Omental fat pad (tissue), 4 donors: Measurements from ENCODE around the gene IFT57. TPM values are rescaled to one million over a fixed set of nuclear protein-coding genes. Genes with fewer than 3 reads are reported as not detected.

Experiments
- ATAC-seq: fragments of 150-250 bp; one replicate; pipeline ENCODE4 v1.9.1; 2016; ENCODE audit warnings: mild to moderate bottlenecking, moderate library complexity; ENCODE audit not compliant: low FRiP score
- DNase-seq: peaks from one replicate; pipeline ENCODE4 v3.0.0-alpha.2; 2019; ENCODE audit warnings: low spot score
- CTCF ChIP-seq, 3 donors: fragments of 450-650 bp; IDR thresholded peaks; one replicate each; pipeline ENCODE4 v1.5.1; 2016 to 2017; ENCODE audit warnings: antibody characterized with exemption in 3 of 3, mild to moderate bottlenecking in 3 of 3, moderate library complexity in 2 of 3
- total RNA-seq, 4 donors: library from RNA; depleted of rRNA; stranded (reverse); fragments of >200 nt; gene quantifications; one replicate each; pipeline ENCODE4 v1.1.0, GENCODE V29; 2016

The IFT57 gene
- total RNA-seq, 4 donors from 2014 or later: 31.6 to 59.6 (median 51.0) TPM

GRCh38 chr3:108177536-108177935 lies 44.7 kb downstream of the IFT57 start:
- no peak for TF ChIP-seq CTCF (IDR thresholded peaks at IDR 0.05)

DNA sequence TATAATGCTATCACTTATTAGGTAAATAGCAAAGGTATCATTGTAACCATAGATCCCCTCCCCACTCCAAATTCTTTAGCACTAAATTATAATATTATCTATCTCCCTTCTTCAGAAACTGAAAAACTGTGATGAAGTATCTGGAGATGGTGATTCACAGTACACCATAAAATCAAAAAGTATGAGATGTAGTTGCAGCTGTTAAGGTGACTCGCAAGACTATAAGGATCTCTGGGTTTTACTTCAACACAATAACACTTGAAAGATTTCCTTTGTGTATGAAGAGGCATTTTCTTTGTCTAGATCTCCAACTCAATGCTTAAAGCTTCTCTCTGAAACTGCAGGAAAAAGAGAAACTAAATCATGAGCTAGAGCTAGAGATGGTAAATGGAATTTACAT lies 46.9 kb downstream of the IFT57 start:
- DNase-seq: no peak
- ATAC-seq: no peak
- no peak for TF ChIP-seq CTCF (IDR thresholded peaks at IDR 0.05)

More at GRCh38 chr3:108177536-108177935, 44.7 kb downstream of the IFT57 start:
- no peak for DNase-seq
- no peak for ATAC-seq

GRCh38 chr3:108171106-108171505 lies 51.1 kb downstream of the IFT57 start:
- TF ChIP-seq CTCF (IDR thresholded peaks at IDR 0.05): no peak
- ATAC-seq: no peak
- DNase-seq: no peak

DNA sequence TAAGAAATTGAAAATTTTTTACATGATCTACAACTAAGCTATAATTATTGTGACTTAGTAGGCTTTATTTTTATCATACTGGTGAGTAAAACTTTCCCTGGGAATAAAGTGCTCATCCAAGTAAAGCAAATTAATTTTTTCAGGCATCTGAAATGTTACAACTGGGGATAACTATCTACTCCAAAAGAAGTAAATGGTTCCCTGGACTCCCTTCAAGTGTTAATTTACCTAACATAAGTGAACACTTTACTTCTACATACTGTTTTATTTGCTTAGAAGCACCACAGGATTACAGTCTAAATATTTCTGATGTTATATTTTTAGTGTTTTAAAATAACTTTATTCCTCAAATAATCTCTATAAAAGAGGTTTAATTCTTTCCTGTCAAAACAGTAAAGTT lies 57.8 kb downstream of the IFT57 start:
- ATAC-seq (no peak), DNase-seq (no peak)
- no peak for TF ChIP-seq CTCF (IDR thresholded peaks at IDR 0.05)

- DNase-seq (no peak), ATAC-seq (no peak)
- no peak for TF ChIP-seq CTCF (IDR thresholded peaks at IDR 0.05)
These were observed 62.4 kb downstream of the IFT57 start for GRCh38 chr3:108159865-108160264.

- ATAC-seq (no peak), DNase-seq (no peak)
- TF ChIP-seq CTCF (IDR thresholded peaks at IDR 0.05): no peak
These were observed 63.1 kb downstream of the IFT57 start for GRCh38 chr3:108159105-108159504.

DNA sequence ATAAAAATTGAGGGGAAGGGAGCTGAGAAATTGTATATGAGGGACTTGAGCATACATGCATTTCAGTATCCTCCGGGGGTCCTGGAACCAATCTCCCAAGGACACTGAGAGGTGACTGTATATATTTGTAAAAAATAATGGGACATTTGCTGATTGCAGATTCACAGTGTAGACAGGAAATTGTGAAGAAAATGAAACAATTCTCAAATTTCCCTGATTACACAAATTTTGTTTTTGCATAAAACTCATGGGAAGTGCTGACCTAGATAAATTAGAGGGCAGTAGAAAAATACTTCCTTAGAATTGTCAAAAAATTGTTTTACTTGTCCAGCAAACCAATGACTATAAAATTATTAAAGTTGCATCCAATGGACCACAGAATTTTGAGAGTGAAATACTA lies 64.0 kb downstream of the IFT57 start:
- ATAC-seq (no peak), DNase-seq (no peak)
- TF ChIP-seq CTCF (IDR thresholded peaks at IDR 0.05): no peak
